NCI-H460 (cell line): Measurements from ENCODE around the gene UQCRFS1. TPM values are rescaled to one million over a fixed set of nuclear protein-coding genes. Genes with fewer than 3 reads are reported as not detected.
"Not testable (repeated sequence)": the region's sequence is repeated elsewhere in the genome, so short reads cannot be mapped to it uniquely, and the experiment has no call there.

Source experiments
- DNase-seq: peaks from one replicate; pipeline ENCODE4 v3.0.0-alpha.2; 2016; ENCODE audit warnings: low read depth; ENCODE audit errors: extremely low read depth
- total RNA-seq: library from RNA; depleted of rRNA; stranded (reverse); fragments of >200 nt; shearing (Covaris generic); gene quantifications from 2 replicates; pipeline ENCODE4 v1.2.3, GENCODE V29; 2014

The UQCRFS1 gene
- total RNA-seq, 1 experiment from 2014 or later: 47.8 TPM

GRCh38 chr19:29215322-29215845 lies 2.4 kb upstream of the UQCRFS1 start:
- no peak for DNase-seq

- no peak for DNase-seq
Observed at GRCh38 chr19:29214411-29214810, 1.5 kb upstream of the UQCRFS1 start.

GRCh38 chr19:29212356-29212647 lies 649 bp downstream of the UQCRFS1 start:
- DNase-seq: no peak

- DNase-seq: no peak
Observed at GRCh38 chr19:29211562-29212355, 1.2 kb downstream of the UQCRFS1 start.

- not testable (repeated sequence) for DNase-seq
Observed at GRCh38 chr19:29211041-29211440, 1.9 kb downstream of the UQCRFS1 start.

- DNase-seq: not testable (repeated sequence)
Observed at GRCh38 chr19:29210502-29210901, 2.4 kb downstream of the UQCRFS1 start.

GRCh38 chr19:29207403-29208187 lies 5.4 kb downstream of the UQCRFS1 start:
- not testable (repeated sequence) for DNase-seq

- no peak for DNase-seq
Observed at GRCh38 chr19:29206453-29206852, 6.5 kb downstream of the UQCRFS1 start.

GRCh38 chr19:29202281-29202680 lies 10.7 kb downstream of the UQCRFS1 start:
- DNase-seq: no peak

- no peak for DNase-seq
Observed at GRCh38 chr19:29201855-29202254, 11.1 kb downstream of the UQCRFS1 start.

- DNase-seq: no peak
Observed at GRCh38 chr19:29194658-29195057, 18.3 kb downstream of the UQCRFS1 start.

GRCh38 chr19:29193155-29193554 lies 19.8 kb downstream of the UQCRFS1 start:
- no peak for DNase-seq

- DNase-seq: no peak
Observed at GRCh38 chr19:29191005-29191404, 21.9 kb downstream of the UQCRFS1 start.

- DNase-seq: no peak
Observed at GRCh38 chr19:29189033-29189360, 24.0 kb downstream of the UQCRFS1 start.

GRCh38 chr19:29188289-29189032 lies 24.5 kb downstream of the UQCRFS1 start:
- DNase-seq: no peak

GRCh38 chr19:29187676-29188075 lies 25.3 kb downstream of the UQCRFS1 start:
- DNase-seq: no peak

GRCh38 chr19:29185427-29185826 lies 27.5 kb downstream of the UQCRFS1 start:
- no peak for DNase-seq

GRCh38 chr19:29176981-29177754 lies 35.8 kb downstream of the UQCRFS1 start:
- no peak for DNase-seq

GRCh38 chr19:29173896-29174295 lies 39.1 kb downstream of the UQCRFS1 start:
- DNase-seq: no peak

GRCh38 chr19:29172302-29172701 lies 40.6 kb downstream of the UQCRFS1 start:
- DNase-seq: no peak

- DNase-seq: no peak
Observed at GRCh38 chr19:29171525-29171924, 41.4 kb downstream of the UQCRFS1 start.
